ENCODE results near the gene SNX20. TPM values are rescaled to one million over a fixed set of nuclear protein-coding genes. Genes with fewer than 3 reads are reported as not detected.

SNX20 gene
- total RNA-seq, 1 experiment from 2014 or later: not detected

- H3K4ac ChIP-seq (ENCODE audit: low read depth, low read length): no peak overlapping the region
- no peak overlapping the region for H3K56ac ChIP-seq (ENCODE audit: insufficient read length, low read depth, low read length)
- H2BK5ac ChIP-seq (ENCODE audit: insufficient read length, low read length): no peak overlapping the region
- H4K8ac ChIP-seq (replicated peaks; ENCODE audit: insufficient read length, low read depth, low read length): no peak overlapping the region
- H3K79me2 ChIP-seq (ENCODE audit: insufficient read depth, low read length): no peaks in the 10 kb centered on the region
- H4K20me1 ChIP-seq (ENCODE audit: control insufficient read depth, insufficient read depth, insufficient read length): no peaks in the 10 kb centered on the region
- no peaks in the 10 kb centered on the region; the same call in 1 of the 2 replicates for H3K27me3 Mint-ChIP-seq (ENCODE audit: low read depth)
- H3K27me3 ChIP-seq (ENCODE audit: insufficient read depth, low read length): no peaks in the 10 kb centered on the region
- no peak overlapping the region for H4K91ac ChIP-seq (ENCODE audit: insufficient read length, low read depth, low read length)
- H2AFZ ChIP-seq (ENCODE audit: low read length): no peak overlapping the region
- H2BK12ac ChIP-seq (ENCODE audit: insufficient read length, low read depth, low read length): no peak overlapping the region
- H3K4me3 Mint-ChIP-seq: no peak overlapping the region
- H3K36me3 Mint-ChIP-seq (ENCODE audit: insufficient read depth in 1 of 3, low read depth in 3 of 3): no peaks in the 10 kb centered on the region
- H2BK15ac ChIP-seq (ENCODE audit: low read depth, low read length): no peak overlapping the region
- no peak overlapping the region for H3K27ac ChIP-seq (ENCODE audit: insufficient read length, low read depth, low read length)
- TF ChIP-seq CTCF (conservative IDR thresholded peaks at IDR 0.05): no peak
- no peak overlapping the region for H3K23ac ChIP-seq (ENCODE audit: insufficient read length, low read depth, low read length)
- H3T11ph ChIP-seq (ENCODE audit: low read length): no peak overlapping the region
- H4K5ac ChIP-seq (ENCODE audit: insufficient read length, low read depth, low read length): no peak overlapping the region
- H3K4me2 ChIP-seq (ENCODE audit: insufficient read depth, insufficient read length, low read length): no peak overlapping the region
- H3K9me3 Mint-ChIP-seq: no peaks in the 10 kb centered on the region
- H2BK20ac ChIP-seq (ENCODE audit: low read depth, low read length, poor library complexity, severe bottlenecking): no peak overlapping the region
- no peak overlapping the region for H3K18ac ChIP-seq (ENCODE audit: insufficient read length, low read depth, low read length)
- H3K9ac ChIP-seq (ENCODE audit: extremely low read depth, insufficient read length, low read length): no peak overlapping the region
- no peaks in the 10 kb centered on the region for H3K79me1 ChIP-seq (ENCODE audit: insufficient read depth, low read depth, low read length, poor library complexity, severe bottlenecking)
- H2AK5ac ChIP-seq (ENCODE audit: insufficient read length, low read length): no peak overlapping the region
- no peak overlapping the region for H3K27ac Mint-ChIP-seq
- no CpG with 5 or more reads among the region's 12 CpGs for WGBS (ENCODE audit: extremely low coverage, insufficient read length, low lambda C conversion rate)
- H3K4me1 ChIP-seq (ENCODE audit: insufficient read depth, low read length): no peaks in the 10 kb centered on the region
- no peak for DNase-seq
- H3K14ac ChIP-seq (ENCODE audit: insufficient read depth, low read length): no peak overlapping the region
- H2BK120ac ChIP-seq (ENCODE audit: low read depth, low read length, poor library complexity, severe bottlenecking): no peak overlapping the region
- no peaks in the 10 kb centered on the region for H3K9me3 ChIP-seq (ENCODE audit: control insufficient read depth, low read depth, low read length)
- H3K4me1 Mint-ChIP-seq: peaks cover 0 to 4% of the 10 kb centered on the region in 2 experiments; a peak in 1 of 4 replicates
- peaks cover 3% of the 10 kb centered on the region for H3K23me2 ChIP-seq (ENCODE audit: insufficient read length, low read depth, low read length, poor library complexity, severe bottlenecking)
Observed at GRCh38 chr16:50625374-50625773, 55.7 kb downstream of the SNX20 start.

Measured in H9 (cell line).